IPS-NIHi7 (cell line): ENCODE measurements around the gene ASAP2.

Source experiments
- DNase-seq: peaks from one replicate; pipeline ENCODE4 v3.0.0; 2012; ENCODE audit warnings: mixed read lengths; ENCODE audit errors: extremely low spot score

ASAP2 gene

GRCh38 chr2:9297156-9297555 is 90.5 kb downstream of the ASAP2 start:
- no peak for DNase-seq

- no peak for DNase-seq
Observed at GRCh38 chr2:9297807-9298206, 91.2 kb downstream of the ASAP2 start.

GRCh38 chr2:9298583-9298982 is 92.0 kb downstream of the ASAP2 start:
- no peak for DNase-seq

GRCh38 chr2:9299161-9300100 is 92.8 kb downstream of the ASAP2 start:
- peak; percentile 51 for DNase-seq

- no peak for DNase-seq
Observed at GRCh38 chr2:9300214-9300613, 93.6 kb downstream of the ASAP2 start.

- DNase-seq, result no peak
Observed at GRCh38 chr2:9300829-9301453, 94.3 kb downstream of the ASAP2 start.

- no peak for DNase-seq
Observed at GRCh38 chr2:9302755-9303154, 96.1 kb downstream of the ASAP2 start.

GRCh38 chr2:9303528-9304225 is 97.1 kb downstream of the ASAP2 start:
- DNase-seq, result no peak

- DNase-seq, result no peak
Observed at GRCh38 chr2:9306911-9307310, 100.3 kb downstream of the ASAP2 start.

GRCh38 chr2:9307535-9307934 is 100.9 kb downstream of the ASAP2 start:
- no peak for DNase-seq

GRCh38 chr2:9308186-9308955 is 101.8 kb downstream of the ASAP2 start:
- no peak for DNase-seq

- no peak for DNase-seq
Observed at GRCh38 chr2:9309147-9309546, 102.5 kb downstream of the ASAP2 start.

- DNase-seq, result no peak
Observed at GRCh38 chr2:9310377-9310776, 103.8 kb downstream of the ASAP2 start.

GRCh38 chr2:9310798-9311197 is 104.2 kb downstream of the ASAP2 start:
- no peak for DNase-seq

GRCh38 chr2:9311488-9311887 is 104.9 kb downstream of the ASAP2 start:
- DNase-seq, result no peak

- DNase-seq, result no peak
Observed at GRCh38 chr2:9312591-9312990, 106.0 kb downstream of the ASAP2 start.

GRCh38 chr2:9313443-9313842 is 106.8 kb downstream of the ASAP2 start:
- DNase-seq, result no peak

GRCh38 chr2:9315280-9315847 is 108.8 kb downstream of the ASAP2 start:
- DNase-seq, result peak; percentile 45

GRCh38 chr2:9317559-9317958 is 110.9 kb downstream of the ASAP2 start:
- no peak for DNase-seq

GRCh38 chr2:9318461-9319337 is 112.1 kb downstream of the ASAP2 start:
- no peak for DNase-seq
